ENCODE results near the gene DAB1. TPM values are rescaled to one million over a fixed set of nuclear protein-coding genes. Genes with fewer than 3 reads are reported as not detected.

The DAB1 gene
- polyA plus RNA-seq, 3 donors = not detected

DNA sequence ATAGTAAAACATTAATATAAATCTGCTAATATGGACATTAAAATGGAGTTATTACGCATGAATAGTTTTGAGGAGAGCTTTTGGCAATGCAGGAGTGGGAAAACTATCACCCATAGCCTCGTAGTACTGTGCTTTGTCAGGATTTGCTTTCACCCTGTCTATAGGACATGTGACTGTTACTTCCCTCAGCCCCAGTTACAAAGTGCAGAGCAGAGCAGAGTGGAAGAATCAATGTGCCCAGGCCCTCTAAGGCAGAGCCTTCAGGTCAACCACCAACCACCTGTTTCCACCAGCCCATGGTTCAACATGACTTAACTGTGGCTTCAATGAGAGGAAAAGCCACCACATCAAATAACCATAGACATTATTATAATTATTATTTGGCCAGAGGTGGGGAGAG is 389.1 kb downstream of the DAB1 start:
- Histone ChIP-seq H2AFZ (ENCODE audit: insufficient read depth, low read depth, low read length, poor library complexity, severe bottlenecking) (no peak overlapping the region), H3K9ac (ENCODE audit: insufficient read depth, low read length, poor library complexity, severe bottlenecking) (no peak overlapping the region), H3K27me3 (ENCODE audit: control insufficient read depth in 2 of 2, insufficient read depth in 2 of 2, low read length in 2 of 2) (no peaks in the 10 kb centered on the region), H4K20me1 (ENCODE audit: insufficient read depth, low read length) (no peaks in the 10 kb centered on the region), H3K36me3 (replicated peaks in 1 of 2; ENCODE audit: control insufficient read depth in 1 of 2, insufficient read depth in 2 of 2, low read length in 2 of 2) (no peaks in the 10 kb centered on the region), H3K27ac (ENCODE audit: low read depth in 1 of 2, low read length in 2 of 2) (no peak overlapping the region), H3K4me1 (ENCODE audit: control insufficient read depth in 1 of 2, insufficient read depth in 2 of 2, low read length in 2 of 2) (no peaks in the 10 kb centered on the region), H3K79me2 (ENCODE audit: insufficient read depth, low read length) (no peaks in the 10 kb centered on the region), H3K4me2 (replicated peaks; ENCODE audit: extremely low read depth, low read length, poor library complexity, severe bottlenecking) (no peak overlapping the region), H3K9me3 (replicated peaks in 1 of 2; ENCODE audit: control insufficient read depth in 1 of 2, insufficient read depth in 1 of 2, low read length in 2 of 2) (peaks cover 0 to 3% of the 10 kb centered on the region in 2 donors), H3K4me3 (replicated peaks in 1 of 3; ENCODE audit: low read depth in 2 of 3, low read length in 3 of 3) (no peak overlapping the region)
- no peaks in the 10 kb centered on the region for H3K36me3 Mint-ChIP-seq
- H3K4me1 Mint-ChIP-seq = no peaks in the 10 kb centered on the region
- H3K4me3 Mint-ChIP-seq = no peak overlapping the region
- TF ChIP-seq, protein P1, sequence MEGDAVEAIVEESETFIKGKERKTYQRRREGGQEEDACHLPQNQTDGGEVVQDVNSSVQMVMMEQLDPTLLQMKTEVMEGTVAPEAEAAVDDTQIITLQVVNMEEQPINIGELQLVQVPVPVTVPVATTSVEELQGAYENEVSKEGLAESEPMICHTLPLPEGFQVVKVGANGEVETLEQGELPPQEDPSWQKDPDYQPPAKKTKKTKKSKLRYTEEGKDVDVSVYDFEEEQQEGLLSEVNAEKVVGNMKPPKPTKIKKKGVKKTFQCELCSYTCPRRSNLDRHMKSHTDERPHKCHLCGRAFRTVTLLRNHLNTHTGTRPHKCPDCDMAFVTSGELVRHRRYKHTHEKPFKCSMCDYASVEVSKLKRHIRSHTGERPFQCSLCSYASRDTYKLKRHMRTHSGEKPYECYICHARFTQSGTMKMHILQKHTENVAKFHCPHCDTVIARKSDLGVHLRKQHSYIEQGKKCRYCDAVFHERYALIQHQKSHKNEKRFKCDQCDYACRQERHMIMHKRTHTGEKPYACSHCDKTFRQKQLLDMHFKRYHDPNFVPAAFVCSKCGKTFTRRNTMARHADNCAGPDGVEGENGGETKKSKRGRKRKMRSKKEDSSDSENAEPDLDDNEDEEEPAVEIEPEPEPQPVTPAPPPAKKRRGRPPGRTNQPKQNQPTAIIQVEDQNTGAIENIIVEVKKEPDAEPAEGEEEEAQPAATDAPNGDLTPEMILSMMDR (IDR thresholded peaks at IDR 0.05) = no peak
- intact Hi-C loops (cut with micrococcal nuclease) = no loop called here
- H3K9me3 Mint-ChIP-seq = peaks cover 0 to 6% (median 3%) of the 10 kb centered on the region in 7 donors
- no peak for DNase-seq
- no peak overlapping the region for H3K27ac Mint-ChIP-seq
- no CpG with 5 or more reads among the region's 2 CpGs for WGBS (ENCODE audit: insufficient coverage)
- no peaks in the 10 kb centered on the region for H3K27me3 Mint-ChIP-seq (ENCODE audit: low read depth in 3 of 3)

DNA sequence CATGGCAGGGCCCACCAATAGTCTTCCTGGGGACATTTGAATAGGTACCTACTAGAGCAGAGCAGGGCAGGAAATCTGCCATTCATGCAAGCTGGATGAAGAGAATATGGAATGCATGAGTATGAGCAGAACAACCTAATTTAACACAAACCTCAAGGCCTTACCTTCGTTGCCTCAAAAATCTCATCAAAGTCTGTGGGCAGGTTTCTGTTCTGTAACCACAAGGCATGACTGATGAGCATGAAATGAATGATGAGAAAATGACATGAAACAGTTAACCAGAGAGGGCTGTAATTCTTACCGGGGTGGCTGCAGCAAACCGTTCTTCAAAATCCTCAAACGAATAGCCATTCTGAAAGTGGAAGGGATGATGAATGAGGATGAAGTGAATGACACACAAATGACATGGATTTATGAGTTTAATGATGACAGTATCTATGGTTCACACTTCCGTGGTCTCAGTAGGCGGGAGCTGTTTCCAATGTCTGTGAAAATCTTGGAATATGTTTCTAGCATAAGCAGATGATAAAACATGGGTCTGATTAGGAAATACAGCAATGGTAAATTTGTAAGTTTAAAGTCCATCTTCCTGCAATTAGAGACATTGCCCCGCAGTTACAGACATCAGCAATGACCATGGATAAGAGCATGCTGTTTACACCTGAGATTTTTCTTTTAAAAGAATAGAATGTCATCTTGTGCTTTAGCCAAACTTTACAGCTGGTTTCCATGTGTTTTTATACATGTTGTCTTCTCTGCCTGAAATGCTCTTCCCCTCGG is 390.4 kb downstream of the DAB1 start:
- Histone ChIP-seq H3K4me3 (replicated peaks in 1 of 3; ENCODE audit: low read depth in 2 of 3, low read length in 3 of 3) (no peak overlapping the region), H3K79me2 (ENCODE audit: insufficient read depth, low read length) (no peaks in the 10 kb centered on the region), H3K9me3 (replicated peaks in 1 of 2; ENCODE audit: control insufficient read depth in 1 of 2, insufficient read depth in 1 of 2, low read length in 2 of 2) (peaks cover 0 to 8% of the 10 kb centered on the region in 2 donors), H3K9ac (ENCODE audit: insufficient read depth, low read length, poor library complexity, severe bottlenecking) (no peak overlapping the region), H3K36me3 (replicated peaks in 1 of 2; ENCODE audit: control insufficient read depth in 1 of 2, insufficient read depth in 2 of 2, low read length in 2 of 2) (no peaks in the 10 kb centered on the region), H3K4me2 (replicated peaks; ENCODE audit: extremely low read depth, low read length, poor library complexity, severe bottlenecking) (no peak overlapping the region), H3K27me3 (ENCODE audit: control insufficient read depth in 2 of 2, insufficient read depth in 2 of 2, low read length in 2 of 2) (no peaks in the 10 kb centered on the region), H2AFZ (ENCODE audit: insufficient read depth, low read depth, low read length, poor library complexity, severe bottlenecking) (no peak overlapping the region), H3K27ac (ENCODE audit: low read depth in 1 of 2, low read length in 2 of 2) (no peak overlapping the region), H3K4me1 (ENCODE audit: control insufficient read depth in 1 of 2, insufficient read depth in 2 of 2, low read length in 2 of 2) (no peaks in the 10 kb centered on the region), H4K20me1 (ENCODE audit: insufficient read depth, low read length) (no peaks in the 10 kb centered on the region)
- no peak for DNase-seq
- Mint-ChIP-seq H3K27ac (no peak overlapping the region), H3K4me3 (no peak overlapping the region), H3K4me1 (no peaks in the 10 kb centered on the region), H3K36me3 (no peaks in the 10 kb centered on the region), H3K9me3 (peaks cover 0 to 10% (median 6%) of the 10 kb centered on the region in 7 donors), H3K27me3 (ENCODE audit: low read depth in 3 of 3) (no peaks in the 10 kb centered on the region)
- intact Hi-C loops (cut with micrococcal nuclease) = no loop called here
- WGBS (ENCODE audit: insufficient coverage) = 86% methylated on average over 7 of the region's 8 CpGs
- TF ChIP-seq, protein P1 (IDR thresholded peaks at IDR 0.05) = no peak

Measured in CD14-positive monocyte (primary cell).